Endothelial cell (in vitro differentiated cells): Measurements from ENCODE around the gene SLC44A2. TPM values are rescaled to one million over a fixed set of nuclear protein-coding genes. Genes with fewer than 3 reads are reported as not detected.

ENCODE experiments used
- DNase-seq: peaks from one replicate; pipeline ENCODE4 v3.0.0; 2021; ENCODE audit warnings: low spot score
- H3K27ac Mint-ChIP-seq: one replicate; pipeline ENCODE4 v1.8.0; 2021; ENCODE audit warnings: mixed read lengths, inconsistent platforms; ENCODE audit not compliant: unreplicated experiment
- H3K27me3 Mint-ChIP-seq: one replicate; pipeline ENCODE4 v1.8.0; 2021; ENCODE audit warnings: mild to moderate bottlenecking, moderate library complexity, mixed read lengths, inconsistent platforms; ENCODE audit not compliant: unreplicated experiment
- H3K36me3 Mint-ChIP-seq: one replicate; pipeline ENCODE4 v1.8.0; 2021; ENCODE audit warnings: mild to moderate bottlenecking, low read depth, mixed read lengths, inconsistent platforms; ENCODE audit not compliant: unreplicated experiment
- H3K4me1 Mint-ChIP-seq: one replicate; pipeline ENCODE4 v1.8.0; 2021; ENCODE audit warnings: mild to moderate bottlenecking, mixed read lengths, inconsistent platforms; ENCODE audit not compliant: unreplicated experiment
- H3K4me3 Mint-ChIP-seq: one replicate; pipeline ENCODE4 v1.8.0; 2021; ENCODE audit warnings: mild to moderate bottlenecking, mixed read lengths, inconsistent platforms; ENCODE audit not compliant: unreplicated experiment
- H3K9me3 Mint-ChIP-seq: one replicate; pipeline ENCODE4 v1.8.0; 2021; ENCODE audit warnings: mixed read lengths, inconsistent platforms; ENCODE audit not compliant: unreplicated experiment
- CTCF ChIP-seq: fragments of 200-600 bp; sonication (generic); IDR thresholded peaks from one replicate; pipeline ENCODE4 v1.5.0; 2021; ENCODE audit warnings: antibody characterized with exemption; ENCODE audit not compliant: unreplicated experiment
- total RNA-seq: library from RNA; stranded (reverse); fragmentation: NEBNext Ultra II Directional; extraction: Animal tissue kit (Norgen Biotek cat#: 25700); gene quantifications from one replicate; pipeline ENCODE4 v1.2.1, GENCODE V29; 2021; ENCODE audit not compliant: unreplicated experiment

The SLC44A2 gene
- total RNA-seq, 1 donor from 2014 or later: 272 TPM

- Mint-ChIP-seq H3K36me3 (peaks cover 45% of the 10 kb centered on the region), H3K27me3 (peaks cover 3% of the 10 kb centered on the region), H3K27ac (no peak overlapping the region), H3K4me3 (no peak overlapping the region), H3K9me3 (no peaks in the 10 kb centered on the region), H3K4me1 (no peaks in the 10 kb centered on the region)
- no peak for TF ChIP-seq CTCF
- DNase-seq: no peak
These were observed 54.4 kb downstream of the SLC44A2 start for GRCh38 chr19:10679743-10680142.

GRCh38 chr19:10680545-10681135 is 55.3 kb downstream of the SLC44A2 start:
- DNase-seq: no peak
- H3K4me3 Mint-ChIP-seq: peak overlapping the region; percentile 77
- H3K9me3 Mint-ChIP-seq: no peaks in the 10 kb centered on the region
- H3K27me3 Mint-ChIP-seq: peaks cover 3% of the 10 kb centered on the region
- no peak for TF ChIP-seq CTCF
- peaks cover 48% of the 10 kb centered on the region for H3K36me3 Mint-ChIP-seq
- no peak overlapping the region for H3K27ac Mint-ChIP-seq
- no peaks in the 10 kb centered on the region for H3K4me1 Mint-ChIP-seq

GRCh38 chr19:10681658-10682057 is 56.3 kb downstream of the SLC44A2 start:
- no peak for TF ChIP-seq CTCF
- Mint-ChIP-seq H3K27me3 (peaks cover 5% of the 10 kb centered on the region), H3K36me3 (peaks cover 50% of the 10 kb centered on the region), H3K9me3 (no peaks in the 10 kb centered on the region), H3K4me1 (no peaks in the 10 kb centered on the region), H3K4me3 (no peak overlapping the region), H3K27ac (no peak overlapping the region)
- no peak for DNase-seq

- Mint-ChIP-seq H3K27ac (no peak overlapping the region), H3K9me3 (no peaks in the 10 kb centered on the region), H3K4me3 (no peak overlapping the region), H3K36me3 (peaks cover 46% of the 10 kb centered on the region), H3K4me1 (no peaks in the 10 kb centered on the region), H3K27me3 (peaks cover 9% of the 10 kb centered on the region)
- DNase-seq: no peak
- TF ChIP-seq CTCF: no peak
These were observed 57.2 kb downstream of the SLC44A2 start for GRCh38 chr19:10682397-10683063.

- H3K36me3 Mint-ChIP-seq: peaks cover 43% of the 10 kb centered on the region
- H3K4me3 Mint-ChIP-seq: no peak overlapping the region
- no peaks in the 10 kb centered on the region for H3K4me1 Mint-ChIP-seq
- no peaks in the 10 kb centered on the region for H3K9me3 Mint-ChIP-seq
- H3K27me3 Mint-ChIP-seq: peaks cover 9% of the 10 kb centered on the region
- no peak overlapping the region for H3K27ac Mint-ChIP-seq
- no peak for TF ChIP-seq CTCF
- no peak for DNase-seq
These were observed 57.7 kb downstream of the SLC44A2 start for GRCh38 chr19:10683064-10683426.
